T1000 (cell line): ENCODE results near the gene TMEM235.
"Not testable (repeated sequence)": the region's sequence is repeated elsewhere in the genome, so short reads cannot be mapped to it uniquely, and the experiment has no call there.

ENCODE experiments used
- DNase-seq: peaks from one replicate; lab custom pipeline; 2025; ENCODE audit warnings: mixed read lengths; lab: John Stamatoyannopoulos, UW

TMEM235 gene

GRCh38 chr17:78219396-78220150 lies 11.9 kb upstream of the TMEM235 start:
- no peak for DNase-seq

- no peak for DNase-seq
Observed at GRCh38 chr17:78223061-78223460, 8.4 kb upstream of the TMEM235 start.

- DNase-seq = no peak
Observed at GRCh38 chr17:78223765-78224164, 7.7 kb upstream of the TMEM235 start.

GRCh38 chr17:78224231-78225087 lies 7.0 kb upstream of the TMEM235 start:
- DNase-seq = no peak

- no peak for DNase-seq
Observed at GRCh38 chr17:78225088-78225865, 6.2 kb upstream of the TMEM235 start.

- DNase-seq = no peak
Observed at GRCh38 chr17:78226055-78226758, 5.2 kb upstream of the TMEM235 start.

GRCh38 chr17:78226759-78227454 lies 4.5 kb upstream of the TMEM235 start:
- DNase-seq = no peak

- DNase-seq = no peak
Observed at GRCh38 chr17:78227455-78227916, 3.9 kb upstream of the TMEM235 start.

GRCh38 chr17:78228176-78228575 lies 3.3 kb upstream of the TMEM235 start:
- no peak for DNase-seq

- no peak for DNase-seq
Observed at GRCh38 chr17:78230252-78230962, 1.0 kb upstream of the TMEM235 start.

- DNase-seq = no peak
Observed at GRCh38 chr17:78231991-78232858, 794 bp downstream of the TMEM235 start.

- no peak for DNase-seq
Observed at GRCh38 chr17:78232859-78233173, 1.4 kb downstream of the TMEM235 start.

- DNase-seq = no peak
Observed at GRCh38 chr17:78233678-78234077, 2.2 kb downstream of the TMEM235 start.

- DNase-seq = no peak
Observed at GRCh38 chr17:78234261-78234865, 2.9 kb downstream of the TMEM235 start.

GRCh38 chr17:78235022-78235421 lies 3.6 kb downstream of the TMEM235 start:
- DNase-seq = not testable (repeated sequence)

- DNase-seq = no peak
Observed at GRCh38 chr17:78235885-78236284, 4.5 kb downstream of the TMEM235 start.

- DNase-seq = no peak
Observed at GRCh38 chr17:78236362-78237127, 5.1 kb downstream of the TMEM235 start.

- DNase-seq = no peak
Observed at GRCh38 chr17:78237401-78238012, 6.1 kb downstream of the TMEM235 start.
